Measurements from ENCODE around the gene SUMO4. TPM values are rescaled to one million over a fixed set of nuclear protein-coding genes. Genes with fewer than 3 reads are reported as not detected.

The SUMO4 gene
- total RNA-seq, 2 experiments from 2014 or later, result 3.7 to 4.7 TPM

- peak overlapping the region; percentile 75 for H3K27ac Mint-ChIP-seq
- intact Hi-C loops (cut with micrococcal nuclease), result no loop called here
- CTCF ChIA-PET, result interaction anchor here (0.9 to 3.6 kb wide), 2 partner anchors 52 to 352 kb away, joined by 3 to 14 read pairs; no protein-coding TSS in a partner anchor
- H3K4me1 Mint-ChIP-seq (ENCODE audit: low read depth), result peaks cover 69% of the 10 kb centered on the region
- no peaks in the 10 kb centered on the region for H3K27me3 Mint-ChIP-seq
- TF ChIP-seq CTCF (IDR thresholded peaks at IDR 0.05), result no peak
- H3K36me3 Mint-ChIP-seq (ENCODE audit: low read depth), result peaks cover 75% of the 10 kb centered on the region
- POLR2A ChIA-PET, result no interaction called here
- no peak overlapping the region for H3K4me3 Mint-ChIP-seq
- DNase-seq (no peak), ATAC-seq (no peak)
- H3K9me3 Mint-ChIP-seq, result peaks cover 2% of the 10 kb centered on the region
Observed at GRCh38 chr6:149379977-149380376, 20.1 kb upstream of the SUMO4 start.

- H3K4me3 Mint-ChIP-seq, result no peak overlapping the region
- intact Hi-C loops (cut with micrococcal nuclease), result no loop called here
- DNase-seq (no peak), ATAC-seq (peak; percentile 93)
- peak overlapping the region; percentile 61 for H3K27ac Mint-ChIP-seq
- no peaks in the 10 kb centered on the region for H3K27me3 Mint-ChIP-seq
- no peak for TF ChIP-seq CTCF (IDR thresholded peaks at IDR 0.05)
- peaks cover 76% of the 10 kb centered on the region for H3K36me3 Mint-ChIP-seq (ENCODE audit: low read depth)
- ChIA-PET CTCF (interaction anchor here (0.9 to 3.6 kb wide), 3 partner anchors 11 to 352 kb away, joined by 3 to 14 read pairs (median 3); no protein-coding TSS in a partner anchor), POLR2A (no interaction called here)
- H3K4me1 Mint-ChIP-seq (ENCODE audit: low read depth), result peaks cover 66% of the 10 kb centered on the region
- peaks cover 2% of the 10 kb centered on the region for H3K9me3 Mint-ChIP-seq
Observed at GRCh38 chr6:149380523-149380922, 19.5 kb upstream of the SUMO4 start.

- H3K9me3 Mint-ChIP-seq, result peaks cover 17% of the 10 kb centered on the region
- no peak overlapping the region for H3K4me3 Mint-ChIP-seq
- CTCF ChIA-PET, result interaction anchor here (3.6 kb wide), 1 partner anchor 49 kb away, joined by 14 read pairs; no protein-coding TSS in a partner anchor
- H3K36me3 Mint-ChIP-seq (ENCODE audit: low read depth), result peaks cover 86% of the 10 kb centered on the region
- H3K4me1 Mint-ChIP-seq (ENCODE audit: low read depth), result peaks cover 69% of the 10 kb centered on the region
- TF ChIP-seq CTCF (IDR thresholded peaks at IDR 0.05), result no peak
- intact Hi-C loops (cut with micrococcal nuclease), result no loop called here
- H3K27me3 Mint-ChIP-seq, result no peaks in the 10 kb centered on the region
- DNase-seq (no peak), ATAC-seq (no peak)
- peak overlapping the region; percentile 30 for H3K27ac Mint-ChIP-seq
- POLR2A ChIA-PET, result interaction anchor here (0.6 kb wide), 1 partner anchor 15 kb away, joined by 3 read pairs; no protein-coding TSS in a partner anchor
Observed at GRCh38 chr6:149383371-149383770, 16.7 kb upstream of the SUMO4 start.

GRCh38 chr6:149384464-149384863 is 15.6 kb upstream of the SUMO4 start:
- no peak for DNase-seq
- ChIA-PET CTCF (interaction anchor here (0.8 kb wide), 1 partner anchor 48 kb away, joined by 3 read pairs; no protein-coding TSS in a partner anchor), POLR2A (no interaction called here)
- H3K27ac Mint-ChIP-seq, result no peak overlapping the region
- H3K27me3 Mint-ChIP-seq, result no peaks in the 10 kb centered on the region
- TF ChIP-seq CTCF (IDR thresholded peaks at IDR 0.05), result no peak
- H3K36me3 Mint-ChIP-seq (ENCODE audit: low read depth), result peaks cover 78% of the 10 kb centered on the region
- peaks cover 61% of the 10 kb centered on the region for H3K4me1 Mint-ChIP-seq (ENCODE audit: low read depth)
- intact Hi-C loops (cut with micrococcal nuclease), result no loop called here
- H3K9me3 Mint-ChIP-seq, result peaks cover 17% of the 10 kb centered on the region
- no peak overlapping the region for H3K4me3 Mint-ChIP-seq
- no peak for ATAC-seq

GRCh38 chr6:149385998-149386646 is 13.9 kb upstream of the SUMO4 start:
- Mint-ChIP-seq H3K4me1 (ENCODE audit: low read depth) (peaks cover 62% of the 10 kb centered on the region), H3K4me3 (no peak overlapping the region), H3K9me3 (peaks cover 20% of the 10 kb centered on the region), H3K36me3 (ENCODE audit: low read depth) (peaks cover 77% of the 10 kb centered on the region), H3K27me3 (no peaks in the 10 kb centered on the region), H3K27ac (peak overlapping the region; percentile 32)
- ChIA-PET POLR2A (interaction anchor here (0.6 kb wide), 1 partner anchor 66 kb away, joined by 3 read pairs; no protein-coding TSS in a partner anchor), CTCF (no interaction called here)
- intact Hi-C loops (cut with micrococcal nuclease), result no loop called here
- TF ChIP-seq CTCF (IDR thresholded peaks at IDR 0.05), result no peak
- DNase-seq, result peak; percentile 13
- peak; percentile 71 for ATAC-seq

All from activated CD8-positive, alpha-beta T cell treated with anti-CD3 and anti-CD28 coated beads for 36 hours (primary cell).